Midbrain (tissue), 1 donor: Measurements from ENCODE around the gene MID1.

Source experiments
- DNase-seq: peaks from one replicate; lab custom pipeline; 2025; lab: John Stamatoyannopoulos, UW

The MID1 gene

GRCh38 chrX:10577853-10578252 lies 42.5 kb downstream of the MID1 start:
- DNase-seq, result no peak

- DNase-seq, result no peak
Measured at GRCh38 chrX:10576777-10577447, 43.5 kb downstream of the MID1 start.

GRCh38 chrX:10576186-10576585 lies 44.2 kb downstream of the MID1 start:
- no peak for DNase-seq

DNA sequence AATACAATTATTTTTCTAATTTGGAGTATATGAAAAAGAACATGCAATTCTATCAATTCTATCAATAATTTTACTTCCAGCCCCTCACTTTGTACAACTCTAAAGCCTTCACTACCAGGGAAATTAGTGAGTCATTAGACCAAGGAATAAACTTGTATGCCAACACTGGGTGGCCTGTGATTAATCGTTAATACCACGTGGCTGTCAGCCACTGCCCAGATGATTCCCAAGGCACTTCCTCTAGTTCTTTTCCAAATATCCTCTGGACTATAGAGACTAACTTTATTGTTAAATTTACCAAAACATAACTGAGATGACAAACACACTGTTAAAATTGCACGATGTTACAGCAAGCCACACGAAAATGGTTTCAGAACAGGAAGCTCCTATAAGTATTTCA lies 45.7 kb downstream of the MID1 start:
- no peak for DNase-seq

DNA sequence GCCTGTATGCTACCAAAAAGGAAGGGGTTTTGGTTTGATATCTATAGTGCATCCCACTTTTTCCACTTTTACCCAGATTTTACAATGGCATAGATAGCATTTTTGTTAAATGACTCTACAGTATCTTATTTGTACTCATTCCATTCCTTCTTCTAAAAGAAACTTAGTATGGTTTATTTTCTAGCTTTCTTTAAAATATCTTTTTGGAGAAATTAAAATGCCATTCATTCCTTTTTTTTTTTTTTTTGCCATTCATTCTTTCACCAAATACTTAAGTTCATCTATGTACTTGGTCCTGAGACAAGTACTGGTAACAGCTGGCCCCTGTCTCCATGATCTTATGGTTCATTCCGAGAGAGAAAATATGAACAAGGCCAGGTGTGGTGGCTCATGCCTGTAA lies 49.1 kb downstream of the MID1 start:
- DNase-seq, result no peak

DNA sequence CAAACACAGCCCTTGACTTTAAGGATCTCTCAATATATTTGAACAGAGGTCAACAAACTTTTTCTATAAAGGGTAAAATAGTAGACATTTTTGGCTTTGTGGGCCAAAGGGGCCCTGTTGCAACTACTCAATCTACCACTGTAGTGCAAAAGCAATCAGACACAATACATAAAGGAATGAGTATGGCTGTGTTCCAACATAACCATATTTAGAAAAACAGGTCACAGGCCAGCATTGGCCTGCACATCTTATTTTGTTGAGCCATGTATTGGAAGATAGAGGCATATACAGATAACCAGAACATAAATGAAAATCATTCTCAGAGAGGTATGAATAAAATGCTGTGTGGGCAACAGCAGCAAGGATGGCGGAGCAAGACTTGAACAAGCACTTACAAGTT lies 49.8 kb downstream of the MID1 start:
- no peak for DNase-seq

DNA sequence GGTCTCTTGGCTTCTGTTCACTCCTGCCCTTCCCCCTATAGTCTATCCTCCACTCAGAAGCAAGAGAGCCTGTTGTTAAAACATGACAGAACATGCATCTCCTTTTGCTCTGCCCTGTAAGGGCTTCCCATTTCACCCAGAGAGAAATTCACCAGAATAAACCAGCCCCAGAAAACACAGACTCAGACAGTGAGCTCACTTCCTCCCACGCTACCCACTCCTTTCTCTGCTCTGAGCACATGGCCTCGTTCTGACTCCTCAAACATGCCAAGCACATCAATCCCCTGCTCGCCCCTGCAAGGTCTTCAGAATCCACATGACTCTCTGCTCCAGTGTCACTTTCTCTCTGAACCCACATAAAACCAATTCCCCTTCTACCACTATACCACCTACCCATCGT lies 50.4 kb downstream of the MID1 start:
- no peak for DNase-seq

- DNase-seq, result no peak
Measured at GRCh38 chrX:10568428-10568827, 52.0 kb downstream of the MID1 start.

DNA sequence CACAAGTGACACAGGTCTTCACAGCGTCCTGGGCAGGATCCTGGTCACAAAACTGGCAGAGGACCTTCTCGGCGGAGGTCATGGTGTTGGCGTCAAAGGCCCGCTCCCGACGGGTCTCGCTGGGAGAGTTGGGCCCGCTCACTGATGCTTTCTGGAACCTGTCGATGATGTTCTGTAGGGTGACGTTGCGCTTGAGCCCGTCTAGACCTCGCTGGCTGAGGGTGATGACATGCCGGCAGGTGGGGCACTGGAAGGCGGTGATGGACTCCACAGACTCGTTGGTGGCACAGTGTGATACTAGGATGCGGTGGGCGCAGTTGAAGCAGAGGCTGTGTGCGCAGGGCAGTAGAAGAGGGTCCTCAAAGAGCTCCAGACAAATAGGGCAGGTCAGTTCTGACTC lies 53.2 kb downstream of the MID1 start:
- no peak for DNase-seq

- no peak for DNase-seq
Measured at GRCh38 chrX:10566716-10567097, 53.7 kb downstream of the MID1 start.

DNA sequence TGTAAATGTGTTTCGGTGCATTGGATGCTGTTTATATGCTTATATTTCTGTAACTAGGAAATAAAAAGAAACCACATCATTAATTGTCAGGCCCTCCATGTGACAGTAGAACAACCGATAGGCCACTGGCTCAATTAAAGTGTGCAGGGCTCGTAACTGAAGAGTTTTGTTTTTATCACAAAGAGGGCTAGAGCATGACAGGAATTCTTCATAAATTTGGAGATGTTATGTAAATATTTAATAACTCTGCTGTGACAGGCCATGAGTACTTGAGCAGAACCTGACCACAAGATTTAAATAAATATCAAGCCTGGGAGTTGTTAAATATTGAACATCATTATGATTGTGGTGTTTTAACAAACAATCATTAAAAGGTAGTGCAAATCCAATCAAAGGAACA lies 55.9 kb downstream of the MID1 start:
- no peak for DNase-seq

- DNase-seq, result no peak
Measured at GRCh38 chrX:10557166-10557565, 63.2 kb downstream of the MID1 start.

DNA sequence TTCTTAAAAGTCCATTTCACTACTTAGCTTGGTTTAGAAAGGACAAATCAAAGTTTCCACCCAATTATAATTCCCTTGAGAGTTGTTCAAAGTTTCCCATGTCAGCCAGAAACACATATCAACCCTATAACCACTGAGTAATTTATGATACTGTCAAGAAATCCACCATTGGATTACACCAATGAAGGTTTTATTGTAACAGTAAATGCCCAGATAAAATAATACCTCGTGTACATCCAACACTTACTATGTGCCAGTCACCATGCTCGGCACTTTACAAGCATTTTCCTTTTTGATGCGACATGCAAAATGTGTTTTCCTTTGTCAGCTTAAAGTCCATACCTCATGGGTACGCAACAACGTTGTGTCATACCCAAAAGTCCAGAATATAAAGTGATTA lies 64.0 kb downstream of the MID1 start:
- DNase-seq, result no peak

- no peak for DNase-seq
Measured at GRCh38 chrX:10555846-10556245, 64.5 kb downstream of the MID1 start.

DNA sequence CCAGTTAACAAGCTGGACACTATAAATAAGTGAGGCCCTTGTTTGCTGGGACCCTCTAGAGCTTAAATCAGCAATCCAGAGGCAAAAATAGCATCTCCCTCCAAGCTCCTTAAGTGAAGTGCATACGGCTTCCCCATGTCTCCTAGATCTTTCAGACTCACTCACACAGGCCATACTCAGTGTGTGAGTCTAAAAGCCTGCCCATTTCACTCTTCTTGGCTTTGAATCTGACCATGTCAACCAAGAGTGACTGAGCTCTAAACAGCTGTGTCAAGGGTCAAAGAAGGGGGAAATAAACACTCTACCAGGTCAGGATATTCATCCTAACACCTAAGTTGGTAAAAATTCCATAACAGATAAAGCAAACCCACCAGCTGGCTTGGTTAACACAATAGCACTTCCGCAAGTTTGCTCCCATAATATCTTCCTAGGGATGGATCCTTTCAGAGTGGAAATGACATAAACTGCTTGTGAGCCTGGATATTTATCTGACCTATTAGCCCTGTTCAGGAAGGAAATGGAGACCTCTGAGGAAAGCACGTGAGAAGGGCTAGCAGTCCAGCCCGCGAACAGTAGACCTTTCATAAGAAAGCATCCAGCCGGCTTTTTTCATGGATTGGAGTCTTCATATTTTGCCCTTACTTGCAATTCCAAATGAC lies 65.6 kb downstream of the MID1 start:
- no peak for DNase-seq

- DNase-seq, result no peak
Measured at GRCh38 chrX:10549280-10549679, 71.1 kb downstream of the MID1 start.

- no peak for DNase-seq
Measured at GRCh38 chrX:10548688-10549087, 71.7 kb downstream of the MID1 start.

DNA sequence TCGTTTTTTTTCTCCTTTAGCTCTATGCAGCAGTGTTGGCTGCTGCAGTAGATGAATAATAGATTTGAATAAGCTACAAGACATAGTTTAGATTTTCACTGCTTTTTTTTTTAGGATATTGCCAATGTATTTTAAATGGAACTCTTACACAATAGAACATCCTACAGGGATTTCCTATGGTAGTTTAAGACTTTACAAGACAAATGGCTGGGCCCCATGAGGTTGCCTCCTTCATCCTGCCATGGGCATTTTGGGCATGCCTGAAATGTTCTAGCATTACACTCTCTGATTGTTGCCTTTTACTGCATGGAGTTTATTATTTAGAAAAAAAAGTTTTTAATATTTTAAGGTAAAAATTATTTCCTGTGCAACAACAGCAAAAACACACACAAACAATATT lies 74.5 kb downstream of the MID1 start:
- no peak for DNase-seq

- no peak for DNase-seq
Measured at GRCh38 chrX:10542586-10542985, 77.8 kb downstream of the MID1 start.

GRCh38 chrX:10538831-10539230 lies 81.6 kb downstream of the MID1 start:
- no peak for DNase-seq

DNA sequence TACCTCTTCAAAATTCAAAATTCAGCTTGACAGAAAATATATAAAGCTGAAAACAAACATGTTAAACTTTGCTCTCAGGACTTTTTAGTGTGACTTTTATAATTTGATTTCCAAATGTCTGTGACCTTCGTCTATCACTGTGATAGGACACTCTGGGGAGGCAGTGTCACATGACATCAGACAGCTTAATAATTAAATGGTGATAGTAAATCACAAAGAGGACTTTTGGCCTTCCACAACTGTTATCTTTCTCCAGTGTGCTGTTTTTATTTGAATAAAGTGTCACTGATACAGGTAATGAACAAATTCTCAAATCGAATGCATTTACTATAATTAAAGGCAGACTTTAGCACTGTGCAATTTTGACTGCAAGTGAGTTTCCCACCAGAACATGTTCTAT lies 83.1 kb downstream of the MID1 start:
- DNase-seq, result no peak

DNA sequence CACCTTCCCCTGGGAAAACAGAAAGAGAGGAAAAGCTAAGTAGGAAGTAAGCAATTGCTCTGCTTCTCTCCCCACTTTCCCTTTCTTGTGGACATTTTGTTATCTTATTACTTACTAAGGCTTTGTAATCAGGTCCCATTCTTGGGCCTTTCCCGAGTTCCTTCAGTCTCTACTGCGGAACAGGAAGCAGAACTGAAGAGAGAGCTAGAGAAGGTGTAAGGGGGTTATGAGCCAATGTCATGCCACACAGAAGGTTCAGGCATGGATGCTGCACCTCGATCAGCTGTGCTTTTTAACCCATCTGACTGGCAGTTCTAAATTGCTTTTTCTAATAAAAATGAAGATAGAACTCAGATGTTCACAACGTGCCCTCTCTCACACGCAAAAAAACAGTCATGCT lies 83.6 kb downstream of the MID1 start:
- no peak for DNase-seq

- no peak for DNase-seq
Measured at GRCh38 chrX:10534611-10535010, 85.8 kb downstream of the MID1 start.

GRCh38 chrX:10533696-10534365 lies 86.6 kb downstream of the MID1 start:
- no peak for DNase-seq
